OCI-LY3 (cell line): Measurements from ENCODE around the gene SYNE1.

Experiments used
- EZH2phosphoT487 ChIP-seq: fragments of 200-600 bp; shearing (Covaris generic); IDR thresholded peaks from 2 replicates; pipeline ENCODE4 v1.6.1; 2018; ENCODE audit warnings: antibody characterized with exemption, mixed run types, low read depth
- TF ChIP-seq, protein P1 (sequence below): fragments of 200-600, 300-600 bp; sonication (generic); IDR thresholded peaks from 2 replicates; pipeline ENCODE4 v1.5.1; 2014; ENCODE audit warnings: antibody characterized with exemption, low read length, low read depth

DNA sequence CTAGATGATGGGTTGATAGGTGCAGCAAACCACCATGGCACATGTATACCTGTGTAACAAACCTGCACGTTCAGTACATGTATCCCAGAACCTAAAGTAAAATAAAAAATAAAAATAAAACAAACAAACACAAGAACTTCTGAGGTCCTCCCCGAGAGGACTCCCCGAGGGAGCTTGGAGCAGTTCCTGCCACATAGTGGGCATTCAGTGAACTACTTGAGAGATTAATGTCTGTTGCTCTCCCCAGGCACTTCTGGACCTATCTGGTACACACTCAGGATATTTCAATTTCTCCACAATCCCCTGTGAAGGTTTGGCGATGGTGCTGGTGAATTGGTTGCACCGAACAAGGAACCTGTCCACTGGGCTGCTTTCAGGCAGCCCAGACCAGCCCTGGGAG lies 518.5 kb downstream of the SYNE1 start:
- TF ChIP-seq, protein P1, sequence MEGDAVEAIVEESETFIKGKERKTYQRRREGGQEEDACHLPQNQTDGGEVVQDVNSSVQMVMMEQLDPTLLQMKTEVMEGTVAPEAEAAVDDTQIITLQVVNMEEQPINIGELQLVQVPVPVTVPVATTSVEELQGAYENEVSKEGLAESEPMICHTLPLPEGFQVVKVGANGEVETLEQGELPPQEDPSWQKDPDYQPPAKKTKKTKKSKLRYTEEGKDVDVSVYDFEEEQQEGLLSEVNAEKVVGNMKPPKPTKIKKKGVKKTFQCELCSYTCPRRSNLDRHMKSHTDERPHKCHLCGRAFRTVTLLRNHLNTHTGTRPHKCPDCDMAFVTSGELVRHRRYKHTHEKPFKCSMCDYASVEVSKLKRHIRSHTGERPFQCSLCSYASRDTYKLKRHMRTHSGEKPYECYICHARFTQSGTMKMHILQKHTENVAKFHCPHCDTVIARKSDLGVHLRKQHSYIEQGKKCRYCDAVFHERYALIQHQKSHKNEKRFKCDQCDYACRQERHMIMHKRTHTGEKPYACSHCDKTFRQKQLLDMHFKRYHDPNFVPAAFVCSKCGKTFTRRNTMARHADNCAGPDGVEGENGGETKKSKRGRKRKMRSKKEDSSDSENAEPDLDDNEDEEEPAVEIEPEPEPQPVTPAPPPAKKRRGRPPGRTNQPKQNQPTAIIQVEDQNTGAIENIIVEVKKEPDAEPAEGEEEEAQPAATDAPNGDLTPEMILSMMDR, result no peak
- TF ChIP-seq EZH2phosphoT487, result no peak
